HepG2 (cell line): ENCODE results near the gene SEC63. TPM values are rescaled to one million over a fixed set of nuclear protein-coding genes. Genes with fewer than 3 reads are reported as not detected.
A peak's percentile ranks its signal among the peaks of the same experiment; 100 is the strongest.

Experiments
- ATAC-seq: fragments of 200-7000 bp; cut with Tn5 transposase; 3 replicates; pipeline ENCODE4 v1.9.1; 2020; ENCODE audit warnings: mild to moderate bottlenecking, moderate library complexity
- BruUV-seq: library from RNA; stranded (reverse); fragments of 400-500 nt; replicated peaks from 2 replicates; lab custom pipeline; 2021; lab: Mats Ljungman, UMichigan
- CTCF ChIA-PET: fragments of 300-600 bp; formaldehyde crosslinking; extraction: SDS; loops from one replicate; lab custom pipeline; 2021; ENCODE audit warnings: low total read pairs, inconsistent platforms, low intra/inter-chr PET ratio; lab: Yijun Ruan, JAX
- POLR2A ChIA-PET: fragments of 350-600 bp; sonication (Branson Sonifier 250); formaldehyde crosslinking; loops from one replicate; lab custom pipeline; 2020; ENCODE audit warnings: antibody characterized with exemption, inconsistent platforms; lab: Yijun Ruan, JAX
- DNase-seq: peaks from one replicate; pipeline ENCODE4 v3.0.0-alpha.2; 2015; ENCODE audit warnings: low spot score
- FAIRE-seq: peaks from 3 replicates; lab custom pipeline; 2011; peaks lifted over from hg19 to GRCh38; lab: Jason Lieb, UNC
- H2AFZ ChIP-seq: one replicate; pipeline ENCODE4 v1.6.1; 2011; ENCODE audit warnings: low read length, inconsistent platforms
- H3K27ac ChIP-seq: fragments of 300-600 bp; 3 replicates; pipeline ENCODE4 v1.8.0; 2011; ENCODE audit warnings: mixed run types, mild to moderate bottlenecking, mixed read lengths, low read length, inconsistent platforms; ENCODE audit not compliant: insufficient read depth; ENCODE audit errors: extremely low read length
- H3K27me3 ChIP-seq, 2 experiments: fragments of 200-600 bp in 1 of 2; 2 replicates in 1 of 2; 3 replicates in 1 of 2; pipeline versions ENCODE4 v1.6.0 to v1.8.0; 2011; ENCODE audit warnings: low read length in 2 of 2, mild to moderate bottlenecking in 2 of 2, moderate library complexity in 2 of 2, inconsistent platforms in 1 of 2; ENCODE audit not compliant: insufficient read depth in 2 of 2, control insufficient read depth in 1 of 2
- H3K36me3 ChIP-seq, 2 experiments: fragments of 200-600 bp in 1 of 2; replicated peaks in 1 of 2; 2 replicates in 1 of 2; 3 replicates in 1 of 2; pipeline versions ENCODE4 v1.5.1 to v1.8.0; 2011; ENCODE audit warnings: low read length in 2 of 2, inconsistent platforms in 1 of 2; ENCODE audit not compliant: insufficient read depth in 2 of 2, control insufficient read depth in 1 of 2
- H3K4me1 ChIP-seq: 2 replicates; pipeline ENCODE4 v1.5.1; 2012; ENCODE audit warnings: low read length, inconsistent platforms; ENCODE audit not compliant: insufficient read depth
- H3K4me2 ChIP-seq: 2 replicates; pipeline ENCODE4 v1.6.0; 2011; ENCODE audit warnings: low read depth, low read length, inconsistent platforms
- H3K4me3 ChIP-seq, 3 experiments: fragments of 200-600 bp in 1 of 3; sonication (generic), shearing (Covaris generic) in 1 of 3; replicated peaks in 1 of 3; 2 replicates each; pipeline ENCODE4 v1.5.1; 2011 to 2016; ENCODE audit warnings: low read length in 3 of 3, inconsistent platforms in 2 of 3, low read depth in 2 of 3, mild to moderate bottlenecking in 2 of 3, control low read depth in 1 of 3, mixed read lengths in 1 of 3; ENCODE audit not compliant: insufficient read depth in 1 of 3
- H3K79me2 ChIP-seq: one replicate; pipeline ENCODE4 v1.6.1; 2011; ENCODE audit warnings: low read length, inconsistent platforms; ENCODE audit not compliant: insufficient read depth
- H3K9ac ChIP-seq: 2 replicates; pipeline ENCODE4 v1.6.0; 2011; ENCODE audit warnings: mild to moderate bottlenecking, low read depth, low read length, inconsistent platforms; ENCODE audit not compliant: insufficient read depth
- H3K9me3 ChIP-seq: 2 replicates; pipeline ENCODE4 v1.5.1; 2012; ENCODE audit warnings: mild to moderate bottlenecking, low read length
- H4K20me1 ChIP-seq: 2 replicates; pipeline ENCODE4 v1.6.0; 2011; ENCODE audit warnings: inconsistent platforms, mild to moderate bottlenecking, low read length, moderate library complexity; ENCODE audit not compliant: insufficient read depth
- DMAP1 ChIP-seq: IDR thresholded peaks from 2 replicates; pipeline ENCODE4 v1.6.1; 2016
- GZF1 ChIP-seq: sonication (generic); formaldehyde crosslinking; IDR thresholded peaks from 2 replicates; pipeline ENCODE4 v1.5.1; 2020; ENCODE audit warnings: mild to moderate bottlenecking, missing genetic modification reagents
- KDM1A ChIP-seq: IDR thresholded peaks from 2 replicates; pipeline ENCODE4 v1.6.1; 2016; ENCODE audit warnings: missing compliant biosample characterization
- KLF16 ChIP-seq, 2 experiments: sonication (generic) in 1 of 2; formaldehyde crosslinking in 1 of 2; IDR thresholded peaks; 2 replicates each; pipeline versions ENCODE4 v1.6.1 to v1.8.0; 2016 to 2023; ENCODE audit warnings: missing genetic modification reagents in 2 of 2, missing compliant biosample characterization in 1 of 2
- MEIS2 ChIP-seq: sonication (generic); formaldehyde crosslinking; IDR thresholded peaks from 2 replicates; pipeline ENCODE4 v1.9.0; 2021; ENCODE audit warnings: mild to moderate bottlenecking, missing genetic modification reagents
- MLLT10 ChIP-seq: sonication (generic); formaldehyde crosslinking; IDR thresholded peaks from 2 replicates; pipeline ENCODE4 v1.4.0; 2020; ENCODE audit warnings: missing genetic modification reagents
- NPAS2 ChIP-seq: sonication (generic); formaldehyde crosslinking; IDR thresholded peaks from 2 replicates; pipeline ENCODE4 v1.8.0; 2022; ENCODE audit warnings: mild to moderate bottlenecking, missing genetic modification reagents, borderline replicate concordance
- ZKSCAN1 ChIP-seq: fragments of 150-350 bp; IDR thresholded peaks from 2 replicates; pipeline ENCODE4 v1.6.1; 2014; ENCODE audit warnings: low read length
- ZNF256 ChIP-seq: sonication (generic); formaldehyde crosslinking; conservative IDR thresholded peaks from 2 replicates; pipeline ENCODE4 v1.4.0; 2020; ENCODE audit warnings: missing genetic modification reagents
- ZNF30 ChIP-seq: sonication (generic); formaldehyde crosslinking; IDR thresholded peaks from 2 replicates; pipeline ENCODE4 v1.5.0; 2020; ENCODE audit warnings: mild to moderate bottlenecking, missing genetic modification reagents
- ZNF572 ChIP-seq: sonication (generic); formaldehyde crosslinking; IDR thresholded peaks from 2 replicates; pipeline ENCODE4 v1.5.1; 2020; ENCODE audit warnings: mild to moderate bottlenecking, missing genetic modification reagents
- ZZZ3 ChIP-seq: sonication (generic); formaldehyde crosslinking; IDR thresholded peaks from 2 replicates; pipeline ENCODE4 v1.4.0; 2020; ENCODE audit warnings: missing genetic modification reagents, mild to moderate bottlenecking, borderline replicate concordance
- WGBS: methylation state at CpG from one replicate; pipeline ENCODE4 v1.1.6; 2017; ENCODE audit warnings: low lambda C conversion rate; 5-methylcytosine and 5-hydroxymethylcytosine counted together
- in situ Hi-C: cut with HindIII; loops from 2 replicates; pipeline ENCODE4 v1.10.0; 2017; ENCODE audit warnings: low pct_unique_long_range_greater_than_20kb; ENCODE audit not compliant: extremely low pct_ligation_motif_present
- intact Hi-C: fragments of 100-400 bp; cut with micrococcal nuclease; formaldehyde crosslinking; loops from one replicate; pipeline ENCODE4 v1.10.0; 2022; ENCODE audit not compliant: unreplicated experiment
- polyA plus RNA-seq, 8 experiments: library from polyadenylated mRNA; depleted of rRNA in 3 of 8; stranded (reverse) in 7 of 8; unstranded in 1 of 8; fragments of >200 nt; fragmentation: Illumina TruSeq in 4 of 8; extraction: Trizol in 4 of 8; gene quantifications; 2 replicates each; pipeline versions ENCODE4 v1.2.1 to v1.2.3, GENCODE V29; 2011 to 2016; ENCODE audit warnings: low read depth in 4 of 8, missing spikeins in 1 of 8, mixed read lengths in 1 of 8; ENCODE audit not compliant: insufficient read depth in 1 of 8
- total RNA-seq, 5 experiments: library from RNA; depleted of rRNA; stranded (reverse); fragments of >200 nt; fragmentation: Illumina TruSeq; extraction: Trizol; gene quantifications; 2 replicates each; pipeline ENCODE4 v1.2.3, GENCODE V29; 2016; ENCODE audit warnings: low read depth in 1 of 5
- TF ChIP-seq, protein P1 (sequence below): sonication (generic); formaldehyde crosslinking; IDR thresholded peaks from 2 replicates; pipeline ENCODE4 v1.8.1; 2023; ENCODE audit warnings: mild to moderate bottlenecking, missing genetic modification reagents, borderline replicate concordance
- TF ChIP-seq, protein P2 (sequence below): sonication (generic); formaldehyde crosslinking; IDR thresholded peaks from 2 replicates; pipeline ENCODE4 v1.4.0; 2020; ENCODE audit warnings: missing genetic modification reagents
- TF ChIP-seq, protein P3 (sequence below): sonication (generic); formaldehyde crosslinking; IDR thresholded peaks from 2 replicates; pipeline ENCODE4 v1.9.0; 2021; ENCODE audit warnings: mild to moderate bottlenecking, missing genetic modification reagents

Gene SEC63
- total and polyA plus RNA-seq, 2 of the 13 experiments (the other 11 are each of a cell fraction or from before 2014, with no cell fraction given), result 20.2 to 45.9 TPM

DNA sequence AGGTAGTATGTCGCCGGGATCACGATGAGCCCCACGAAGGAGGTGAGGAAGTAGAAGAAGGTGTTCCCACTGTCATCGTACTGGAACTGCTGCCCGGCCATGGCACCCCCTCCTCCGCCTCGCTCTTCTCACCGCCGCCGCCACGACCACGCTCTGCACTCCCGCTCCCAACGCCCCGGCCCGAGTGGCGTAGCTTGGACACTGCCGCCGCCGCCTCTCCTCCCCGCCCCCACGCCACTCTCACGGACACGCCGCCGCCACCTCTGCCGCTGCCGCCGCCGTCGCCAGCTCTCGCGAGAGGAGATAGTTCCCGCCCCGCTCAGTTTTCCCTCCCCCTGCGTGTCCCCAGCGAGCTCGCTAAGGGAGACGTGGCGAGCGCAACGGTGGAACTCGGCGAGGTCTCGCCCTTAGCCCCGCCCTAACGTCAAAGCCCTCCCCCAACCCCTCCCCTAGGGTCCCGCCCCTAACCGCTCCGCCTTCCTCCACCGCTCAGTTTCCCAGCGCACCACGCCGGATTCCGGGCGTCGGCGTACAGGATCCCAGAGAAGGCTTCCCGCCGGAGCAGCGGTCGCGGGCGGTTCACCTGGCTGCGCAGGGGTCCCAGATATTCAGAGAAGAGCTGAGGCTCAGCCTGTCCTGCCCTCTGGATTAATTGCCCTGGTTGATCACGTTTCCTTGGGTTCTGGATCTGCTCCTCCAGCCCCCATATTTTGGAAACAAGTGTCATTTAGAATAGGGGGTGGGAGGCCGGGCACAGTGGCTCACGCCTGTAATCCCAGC is at the start of gene SEC63 (continued):
- TF ChIP-seq, protein P1, sequence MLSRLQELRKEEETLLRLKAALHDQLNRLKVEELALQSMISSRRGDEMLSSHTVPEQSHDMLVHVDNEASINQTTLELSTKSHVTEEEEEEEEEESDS, result no peak
- no peak for TF ChIP-seq ZKSCAN1
- TF ChIP-seq, protein P2, sequence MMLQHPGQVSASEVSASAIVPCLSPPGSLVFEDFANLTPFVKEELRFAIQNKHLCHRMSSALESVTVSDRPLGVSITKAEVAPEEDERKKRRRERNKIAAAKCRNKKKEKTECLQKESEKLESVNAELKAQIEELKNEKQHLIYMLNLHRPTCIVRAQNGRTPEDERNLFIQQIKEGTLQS (CRISPR knock-in tag), result 0 out of 2 replicates have a peak, but pooled peaks have one; percentile 19
- no peak for TF ChIP-seq ZNF256 (CRISPR knock-in tag)
- TF ChIP-seq KDM1A (CRISPR knock-in tag), result no peak

DNA sequence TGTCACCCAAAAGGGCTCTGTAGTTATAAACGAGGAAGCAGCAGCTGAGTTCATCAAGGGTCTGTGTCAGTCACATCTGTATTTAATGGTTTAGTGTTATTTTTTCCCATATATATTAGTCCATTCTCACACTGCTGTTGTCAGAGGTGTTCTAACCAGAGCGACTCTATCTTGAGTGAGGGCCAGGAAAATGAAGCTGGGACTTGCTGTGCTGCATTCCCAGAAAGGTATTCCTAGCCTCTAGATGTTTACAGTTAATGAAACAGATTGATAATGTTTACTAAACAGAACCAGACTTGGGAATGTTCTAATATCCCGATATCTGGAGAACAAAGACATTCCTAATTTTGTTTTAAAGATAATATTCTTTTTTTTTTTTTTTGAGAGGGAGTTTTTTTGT is 48.0 kb upstream of the SEC63 start:
- WGBS, result 74% methylated on average over 3 of the region's 3 CpGs
- in situ Hi-C loops (no loop called here), intact Hi-C loops (no loop called here)
- Histone ChIP-seq H3K36me3 (no peaks in the 10 kb centered on the region), H3K9me3 (peaks cover 18% of the 10 kb centered on the region), H3K27me3 (no peaks in the 10 kb centered on the region), H3K4me2 (no peak overlapping the region), H4K20me1 (no peaks in the 10 kb centered on the region), H3K4me1 (peaks cover 46% of the 10 kb centered on the region), H3K9ac (no peak overlapping the region), H3K79me2 (no peaks in the 10 kb centered on the region), H2AFZ (no peak overlapping the region), H3K4me3 (no peak overlapping the region), H3K27ac (no peak overlapping the region)
- no peak for ATAC-seq
- DNase-seq, result no peak
- FAIRE-seq, result no peak
- ChIA-PET POLR2A (interaction anchor here (1.6 kb wide), 1 partner anchor 19 kb away, joined by 4 read pairs; no protein-coding TSS in a partner anchor), CTCF (no interaction called here)
- no TSS peak for BruUV-seq
- TF ChIP-seq MEIS2 (CRISPR knock-in tag), result no peak
- no peak for TF ChIP-seq KLF16 (CRISPR knock-in tag; IDR thresholded peaks at IDR 0.05)
- TF ChIP-seq GZF1 (CRISPR knock-in tag), result no peak
- TF ChIP-seq, protein P3, sequence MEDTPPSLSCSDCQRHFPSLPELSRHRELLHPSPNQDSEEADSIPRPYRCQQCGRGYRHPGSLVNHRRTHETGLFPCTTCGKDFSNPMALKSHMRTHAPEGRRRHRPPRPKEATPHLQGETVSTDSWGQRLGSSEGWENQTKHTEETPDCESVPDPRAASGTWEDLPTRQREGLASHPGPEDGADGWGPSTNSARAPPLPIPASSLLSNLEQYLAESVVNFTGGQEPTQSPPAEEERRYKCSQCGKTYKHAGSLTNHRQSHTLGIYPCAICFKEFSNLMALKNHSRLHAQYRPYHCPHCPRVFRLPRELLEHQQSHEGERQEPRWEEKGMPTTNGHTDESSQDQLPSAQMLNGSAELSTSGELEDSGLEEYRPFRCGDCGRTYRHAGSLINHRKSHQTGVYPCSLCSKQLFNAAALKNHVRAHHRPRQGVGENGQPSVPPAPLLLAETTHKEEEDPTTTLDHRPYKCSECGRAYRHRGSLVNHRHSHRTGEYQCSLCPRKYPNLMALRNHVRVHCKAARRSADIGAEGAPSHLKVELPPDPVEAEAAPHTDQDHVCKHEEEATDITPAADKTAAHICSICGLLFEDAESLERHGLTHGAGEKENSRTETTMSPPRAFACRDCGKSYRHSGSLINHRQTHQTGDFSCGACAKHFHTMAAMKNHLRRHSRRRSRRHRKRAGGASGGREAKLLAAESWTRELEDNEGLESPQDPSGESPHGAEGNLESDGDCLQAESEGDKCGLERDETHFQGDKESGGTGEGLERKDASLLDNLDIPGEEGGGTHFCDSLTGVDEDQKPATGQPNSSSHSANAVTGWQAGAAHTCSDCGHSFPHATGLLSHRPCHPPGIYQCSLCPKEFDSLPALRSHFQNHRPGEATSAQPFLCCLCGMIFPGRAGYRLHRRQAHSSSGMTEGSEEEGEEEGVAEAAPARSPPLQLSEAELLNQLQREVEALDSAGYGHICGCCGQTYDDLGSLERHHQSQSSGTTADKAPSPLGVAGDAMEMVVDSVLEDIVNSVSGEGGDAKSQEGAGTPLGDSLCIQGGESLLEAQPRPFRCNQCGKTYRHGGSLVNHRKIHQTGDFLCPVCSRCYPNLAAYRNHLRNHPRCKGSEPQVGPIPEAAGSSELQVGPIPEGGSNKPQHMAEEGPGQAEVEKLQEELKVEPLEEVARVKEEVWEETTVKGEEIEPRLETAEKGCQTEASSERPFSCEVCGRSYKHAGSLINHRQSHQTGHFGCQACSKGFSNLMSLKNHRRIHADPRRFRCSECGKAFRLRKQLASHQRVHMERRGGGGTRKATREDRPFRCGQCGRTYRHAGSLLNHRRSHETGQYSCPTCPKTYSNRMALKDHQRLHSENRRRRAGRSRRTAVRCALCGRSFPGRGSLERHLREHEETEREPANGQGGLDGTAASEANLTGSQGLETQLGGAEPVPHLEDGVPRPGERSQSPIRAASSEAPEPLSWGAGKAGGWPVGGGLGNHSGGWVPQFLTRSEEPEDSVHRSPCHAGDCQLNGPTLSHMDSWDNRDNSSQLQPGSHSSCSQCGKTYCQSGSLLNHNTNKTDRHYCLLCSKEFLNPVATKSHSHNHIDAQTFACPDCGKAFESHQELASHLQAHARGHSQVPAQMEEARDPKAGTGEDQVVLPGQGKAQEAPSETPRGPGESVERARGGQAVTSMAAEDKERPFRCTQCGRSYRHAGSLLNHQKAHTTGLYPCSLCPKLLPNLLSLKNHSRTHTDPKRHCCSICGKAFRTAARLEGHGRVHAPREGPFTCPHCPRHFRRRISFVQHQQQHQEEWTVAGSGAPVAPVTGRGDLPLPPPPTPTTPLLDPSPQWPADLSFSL (CRISPR knock-in tag), result no peak
- no peak for TF ChIP-seq MLLT10
- no peak for TF ChIP-seq DMAP1 (CRISPR knock-in tag)
- TF ChIP-seq ZNF30 (CRISPR knock-in tag), result no peak
- TF ChIP-seq NPAS2, result no peak
- no peak for TF ChIP-seq ZNF572 (CRISPR knock-in tag)
- no peak for TF ChIP-seq ZZZ3 (CRISPR knock-in tag)
